Tibial nerve (tissue), 3 donors: ENCODE data around the gene NFAM1.
A peak's percentile ranks its signal among the peaks of the same experiment; 100 is the strongest.

Experiments
- CTCF ChIP-seq, 5 experiments: fragments of 200-600 bp in 3 of 5; fragments of 450-650 bp in 2 of 5; sonication (generic) in 3 of 5; IDR thresholded peaks; one replicate each; pipeline ENCODE4 v1.5.1; 2016 to 2019; ENCODE audit warnings: antibody characterized with exemption in 5 of 5, mild to moderate bottlenecking in 3 of 5, moderate library complexity in 2 of 5
- POLR2A ChIP-seq, 2 donors: fragments of 450-650 bp; IDR thresholded peaks; one replicate each; pipeline ENCODE4 v1.6.1; 2017; ENCODE audit warnings: antibody characterized with exemption in 2 of 2, mild to moderate bottlenecking in 2 of 2, moderate library complexity in 2 of 2

DNA sequence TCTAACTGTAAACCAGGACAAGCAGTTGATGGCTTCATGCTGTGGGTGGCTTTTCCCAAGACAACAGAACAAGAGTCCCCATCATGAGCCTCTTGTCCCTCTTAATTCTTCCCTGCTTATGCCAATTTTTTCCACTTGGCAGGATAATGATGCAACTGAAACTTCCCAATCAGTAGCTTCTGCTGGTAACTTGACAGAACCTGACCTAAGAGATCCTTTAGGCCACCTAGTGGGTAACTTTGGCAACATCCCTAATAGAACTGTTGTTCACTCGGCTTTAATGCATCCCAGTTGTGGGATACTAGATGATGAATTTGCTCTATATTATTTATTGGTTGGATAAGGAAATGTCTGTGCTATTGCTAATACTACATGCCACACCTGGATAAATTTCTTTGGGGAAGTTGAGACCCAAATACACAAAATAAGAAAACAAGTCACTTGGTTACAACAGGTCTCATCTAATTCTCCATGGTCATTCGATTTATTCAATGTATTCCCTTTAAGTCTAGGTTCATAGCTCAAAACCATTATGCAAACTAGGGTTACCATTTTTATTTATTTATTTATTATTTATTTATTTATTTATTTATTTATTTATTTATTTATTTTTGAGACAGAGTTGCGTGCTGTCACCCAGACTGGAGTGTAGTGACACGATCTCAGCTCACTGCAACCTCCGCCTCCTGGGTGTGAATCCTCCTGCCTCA is 41.4 kb upstream of the NFAM1 start:
- peak; percentile 44 to 55 (median 50) for TF ChIP-seq CTCF (IDR thresholded peaks at IDR 0.05)
- TF ChIP-seq POLR2A (IDR thresholded peaks at IDR 0.05) = no peak
